ENCODE measurements around the gene GSX2. TPM values are rescaled to one million over a fixed set of nuclear protein-coding genes. Genes with fewer than 3 reads are reported as not detected.
"Not testable (repeated sequence)": the region's sequence is repeated elsewhere in the genome, so short reads cannot be mapped to it uniquely, and the experiment has no call there.

Gene GSX2
- polyA plus RNA-seq, 2 of the 4 experiments (the other 2 are of a cell fraction) = not detected

GRCh38 chr4:54110019-54110416 lies 10.1 kb downstream of the GSX2 start:
- no peak for ATAC-seq
- no peak for FAIRE-seq

GRCh38 chr4:54113206-54113605 lies 13.2 kb downstream of the GSX2 start:
- H3K4me3 ChIP-seq; DNase-seq (ENCODE audit: low read depth in 1 of 2, low spot score in 1 of 2); ATAC-seq; H3K4me2 ChIP-seq; H3K27ac ChIP-seq; FAIRE-seq; POLR2A ChIA-PET; H3K9me3 ChIP-seq; H3K4me1 ChIP-seq: not testable (repeated sequence)
- CTCF ChIA-PET = interaction anchor here (0.6 kb wide), 1 partner anchor 15 kb away, joined by 3 read pairs; no protein-coding TSS in a partner anchor
- WGBS (ENCODE audit: missing lambda C conversion rate) = 82% methylated on average over 1 of the region's 1 CpG

More at GRCh38 chr4:54110019-54110416, 10.1 kb downstream of the GSX2 start:
- POLR2A ChIA-PET = no interaction called here
- Histone ChIP-seq H3K27ac (no peak overlapping the region), H3K4me3 (no peak overlapping the region), H3K4me1 (no peaks in the 10 kb centered on the region), H3K9me3 (no peaks in the 10 kb centered on the region), H3K4me2 (no peak overlapping the region)
- WGBS (ENCODE audit: missing lambda C conversion rate) = 78% methylated on average over 10 of the region's 10 CpGs
- no peak for TF ChIP-seq USF2 (IDR thresholded peaks at IDR 0.05)
- no peak for TF ChIP-seq ZFP36 (IDR thresholded peaks at IDR 0.05; ENCODE audit: borderline replicate concordance, partially characterized antibody)
- no peak for TF ChIP-seq CBX2 (IDR thresholded peaks at IDR 0.05; ENCODE audit: borderline replicate concordance, low read depth)
- no peak for TF ChIP-seq KDM5A (IDR thresholded peaks at IDR 0.05)
- no peak for TF ChIP-seq ATOH8 (CRISPR knock-in tag; IDR thresholded peaks at IDR 0.05; ENCODE audit: low read depth)
- no peak for TF ChIP-seq MAFK (IDR thresholded peaks at IDR 0.05; ENCODE audit: partially characterized antibody)
- no peak for TF ChIP-seq TFCP2L1 (CRISPR knock-in tag; IDR thresholded peaks at IDR 0.05)
- no peak for TF ChIP-seq MAX (IDR thresholded peaks at IDR 0.05)
- TF ChIP-seq RNF2 (IDR thresholded peaks at IDR 0.05; ENCODE audit: borderline replicate concordance, low read depth) = no peak
- TF ChIP-seq BHLHE40 (IDR thresholded peaks at IDR 0.05; ENCODE audit: low read depth, low read length) = no peak
- no peak for TF ChIP-seq ZSCAN20 (CRISPR knock-in tag; IDR thresholded peaks at IDR 0.05)
- TF ChIP-seq JUNB (IDR thresholded peaks at IDR 0.05) = no peak
- no peak for TF ChIP-seq HOXB5 (CRISPR knock-in tag; IDR thresholded peaks at IDR 0.05)
- no peak for TF ChIP-seq POLR2A (IDR thresholded peaks at IDR 0.05; ENCODE audit: low read length)
- no peak for TF ChIP-seq FOXS1 (CRISPR knock-in tag; IDR thresholded peaks at IDR 0.05)
- no peak for TF ChIP-seq POLR2AphosphoS2 (conservative IDR thresholded peaks at IDR 0.05; ENCODE audit: low read length)
- no peak for TF ChIP-seq EHF (CRISPR knock-in tag; IDR thresholded peaks at IDR 0.05)
- CTCF ChIA-PET = no interaction called here
- no peak for DNase-seq (ENCODE audit: low read depth in 1 of 2, low spot score in 1 of 2)

GRCh38 chr4:54116246-54116645 lies 16.3 kb downstream of the GSX2 start:
- FAIRE-seq; H3K27ac ChIP-seq; H3K4me1 ChIP-seq; H3K4me3 ChIP-seq; H3K9me3 ChIP-seq; POLR2A ChIA-PET; H3K4me2 ChIP-seq; ATAC-seq; DNase-seq (ENCODE audit: low read depth in 1 of 2, low spot score in 1 of 2): not testable (repeated sequence)
- WGBS (ENCODE audit: missing lambda C conversion rate) = 76% methylated on average over 6 of the region's 6 CpGs
- CTCF ChIA-PET = interaction anchor here (0.8 kb wide), 1 partner anchor 8 kb away, joined by 3 read pairs; no protein-coding TSS in a partner anchor

GRCh38 chr4:54118850-54119589 lies 19.1 kb downstream of the GSX2 start:
- ATAC-seq (no peak), FAIRE-seq (no peak), DNase-seq (ENCODE audit: low read depth in 1 of 2, low spot score in 1 of 2) (no peak)
- POLR2A ChIA-PET = no interaction called here
- CTCF ChIA-PET = interaction anchor here (0.6 to 2.0 kb wide), 2 partner anchors 90 to 189 kb away, joined by 3 to 7 read pairs; no protein-coding TSS in a partner anchor
- 49% methylated on average over 5 of the region's 5 CpGs for WGBS (ENCODE audit: missing lambda C conversion rate)
- H3K27ac ChIP-seq = no peak overlapping the region
- no peaks in the 10 kb centered on the region for H3K9me3 ChIP-seq
- H3K4me2 ChIP-seq = no peak overlapping the region
- no peak overlapping the region for H3K4me3 ChIP-seq
- no peaks in the 10 kb centered on the region for H3K4me1 ChIP-seq
- TF ChIP-seq MYC (IDR thresholded peaks at IDR 0.05; ENCODE audit: borderline replicate concordance, low read length) (no peak), MAX (IDR thresholded peaks at IDR 0.05) (no peak), EHMT2 (IDR thresholded peaks at IDR 0.05; ENCODE audit: low read depth) (no peak), HMGXB4 (CRISPR knock-in tag; IDR thresholded peaks at IDR 0.05; ENCODE audit: borderline replicate concordance) (no peak), JUN (IDR thresholded peaks at IDR 0.05) (no peak), RFX5 (IDR thresholded peaks at IDR 0.05) (no peak), E2F6 (IDR thresholded peaks at IDR 0.05; ENCODE audit: borderline replicate concordance, low read depth) (no peak), CBX2 (IDR thresholded peaks at IDR 0.05; ENCODE audit: borderline replicate concordance, low read depth) (no peak), ATOH8 (CRISPR knock-in tag; IDR thresholded peaks at IDR 0.05; ENCODE audit: low read depth) (no peak), CEBPB (IDR thresholded peaks at IDR 0.05) (no peak), RARB (CRISPR knock-in tag; IDR thresholded peaks at IDR 0.05) (no peak)

Data from A549 (cell line).